Left cardiac atrium (tissue), 4 donors: ENCODE data around the gene ANKUB1. TPM values are rescaled to one million over a fixed set of nuclear protein-coding genes. Genes with fewer than 3 reads are reported as not detected.

Experiments
- ATAC-seq, 2 donors: fragments of 200-7000 bp; cut with Tn5 transposase; one replicate each; pipeline ENCODE4 v1.9.1; 2020; ENCODE audit warnings: mild to moderate bottlenecking in 2 of 2, moderate library complexity in 2 of 2
- DNase-seq: peaks from one replicate; pipeline ENCODE4 v3.0.0-alpha.2; 2020
- intact Hi-C, 2 donors: fragments of 100-400 bp; cut with DNase I; formaldehyde crosslinking; loops; one replicate each; pipeline versions ENCODE4 v1.14.1 to v1.15.1; 2022 to 2023
- total RNA-seq, 2 donors: library from RNA; stranded (reverse); fragmentation: NEBNext Ultra II Directional; extraction: Animal tissue kit (Norgen Biotek cat#: 25700); gene quantifications; one replicate each; pipeline ENCODE4 v1.2.1, GENCODE V29; 2021
- donor health status: DM: no; HTN: yes; CAD: no.
- donor health status: DM: no; HTN: yes; CAD: no; lungs with severe emphysema.
- donor health status: DM: yes; HTN: yes; CAD: no.
- donor health status: Dilated cardiomyopathy.

The ANKUB1 gene
- total RNA-seq, 2 donors from 2014 or later = not detected

DNA sequence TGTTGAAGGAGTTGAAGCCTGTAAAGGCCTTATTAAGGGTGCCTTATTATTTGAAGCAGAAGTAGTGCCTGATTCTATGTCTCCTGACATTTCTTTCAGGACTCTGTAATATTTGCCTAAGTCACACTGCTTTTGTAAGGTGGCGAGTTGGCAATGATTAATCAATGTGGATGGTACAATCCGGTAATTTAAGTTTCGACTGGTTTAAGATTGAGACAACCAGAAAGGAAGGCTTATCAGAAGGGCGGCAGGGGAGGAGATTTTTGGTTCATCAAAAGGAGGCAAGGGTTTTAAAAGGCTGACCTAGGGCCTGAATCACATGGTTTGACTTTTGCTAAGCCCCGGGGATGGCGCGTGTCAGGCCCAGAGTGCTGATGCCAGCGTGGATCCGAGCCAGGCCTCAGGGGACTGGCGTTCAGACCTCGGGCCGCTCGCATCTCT lies 19.8 kb upstream of the ANKUB1 start:
- DNase-seq (no peak), ATAC-seq (no peak)
- intact Hi-C loops = no loop called here

DNA sequence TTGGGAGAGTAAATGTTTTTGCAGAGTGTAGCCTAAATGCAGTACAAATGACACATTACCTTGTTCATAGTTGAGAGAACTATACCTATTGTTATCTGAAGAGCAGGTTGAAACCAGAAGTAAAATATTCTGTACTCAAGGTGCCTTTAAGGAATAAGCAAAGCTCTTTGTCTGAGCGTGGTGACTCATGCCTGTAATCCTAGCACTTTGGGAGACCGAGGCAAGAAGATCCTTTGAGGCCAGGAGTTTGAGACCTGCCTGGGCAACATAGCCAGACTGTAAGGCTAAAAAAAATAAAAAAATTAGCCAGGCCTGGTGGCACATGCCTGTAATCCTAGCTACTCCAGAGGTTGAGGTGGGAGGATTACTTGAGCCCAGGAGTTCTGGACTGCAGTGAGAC lies 18.5 kb upstream of the ANKUB1 start:
- no peak for DNase-seq
- no peak for ATAC-seq
- intact Hi-C loops = no loop called here

- no peak for DNase-seq
- intact Hi-C loops = loop anchor here in 1 of 2 donors (2.0 kb wide), 1 partner anchor 57 kb away; the partner anchor contains the start of gene COMMD2
- no peak for ATAC-seq
These were observed 17.3 kb upstream of the ANKUB1 start for GRCh38 chr3:149809699-149810098.

DNA sequence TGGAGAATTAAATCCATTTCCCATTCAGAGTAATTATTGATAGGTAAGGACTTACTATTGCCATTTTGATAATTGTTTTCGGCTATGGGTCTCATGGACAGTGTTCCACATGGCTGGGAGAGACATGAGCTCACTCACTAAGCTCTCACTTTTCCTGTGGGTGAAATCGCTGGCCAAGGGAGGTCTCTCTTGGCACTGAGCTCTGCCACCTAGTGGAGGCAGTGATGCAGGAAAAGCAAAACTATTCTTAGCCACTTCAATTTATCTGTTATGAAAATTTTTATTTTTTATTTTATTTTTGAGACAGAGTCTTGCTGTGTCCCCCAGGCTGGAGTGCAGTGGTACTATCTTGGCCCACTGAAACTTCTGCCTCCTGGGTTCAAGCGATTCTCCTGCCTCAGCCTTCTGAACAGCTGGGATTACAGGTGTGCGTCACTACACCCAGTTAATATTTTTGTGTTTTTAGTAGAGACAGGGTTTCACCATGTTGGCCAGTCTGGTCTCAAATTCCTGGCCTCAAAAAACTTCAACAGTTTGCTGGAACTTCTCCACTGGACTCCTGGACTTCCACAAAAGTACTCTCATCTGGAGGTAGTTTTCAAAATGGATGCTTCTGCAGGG lies 16.0 kb upstream of the ANKUB1 start:
- DNase-seq (peak; percentile 69), ATAC-seq (peak in 1 of 2 donors; percentile 13)
- intact Hi-C loops = loop anchor here in 1 of 2 donors (2.0 kb wide), 1 partner anchor 56 kb away; the partner anchor contains the start of gene COMMD2

- ATAC-seq = no peak
- intact Hi-C loops = no loop called here
- DNase-seq = no peak
These were observed 13.9 kb upstream of the ANKUB1 start for GRCh38 chr3:149806171-149806778.

GRCh38 chr3:149801639-149802038 lies 9.3 kb upstream of the ANKUB1 start:
- ATAC-seq (no peak), DNase-seq (no peak)
- intact Hi-C loops = no loop called here

DNA sequence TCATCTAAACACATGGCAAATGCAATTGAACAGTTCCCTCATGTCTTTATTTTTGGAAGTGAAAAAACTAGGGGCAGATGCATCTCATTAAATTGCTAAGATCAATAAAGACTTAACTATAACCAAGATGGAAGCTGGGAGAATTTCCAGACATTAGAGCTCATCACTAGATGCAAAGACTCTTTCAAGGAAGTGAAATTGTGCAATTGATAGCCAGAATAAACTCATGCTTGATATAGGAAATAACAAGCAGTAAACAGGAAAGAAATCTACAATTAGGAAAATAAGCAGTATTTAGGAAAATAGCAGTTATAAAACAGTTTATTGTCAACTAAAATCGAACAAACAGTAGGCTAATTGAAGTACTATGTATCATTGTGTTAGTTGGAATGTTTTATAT lies 8.8 kb upstream of the ANKUB1 start:
- ATAC-seq (no peak), DNase-seq (no peak)
- intact Hi-C loops = no loop called here

DNA sequence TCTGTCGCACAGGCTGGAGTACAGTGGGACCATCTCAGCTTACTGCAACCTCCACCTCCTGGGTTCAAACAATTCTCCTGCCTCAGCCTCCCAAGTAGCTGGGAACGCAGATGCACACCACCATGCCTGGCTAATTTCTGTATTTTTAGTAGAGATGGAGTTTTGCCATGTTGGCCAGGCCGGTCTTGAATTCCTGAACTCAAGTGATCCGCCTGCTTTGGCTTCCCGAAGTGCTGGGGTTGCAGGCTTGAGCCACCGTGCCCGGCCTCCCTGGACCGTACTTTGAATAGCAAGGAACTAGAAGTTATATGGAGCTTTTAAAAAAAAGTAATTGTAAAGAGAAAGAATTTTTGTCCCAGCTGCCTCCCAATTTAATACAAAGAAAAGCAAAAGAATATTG lies 8.3 kb upstream of the ANKUB1 start:
- no peak for DNase-seq
- intact Hi-C loops = no loop called here
- no peak for ATAC-seq

DNA sequence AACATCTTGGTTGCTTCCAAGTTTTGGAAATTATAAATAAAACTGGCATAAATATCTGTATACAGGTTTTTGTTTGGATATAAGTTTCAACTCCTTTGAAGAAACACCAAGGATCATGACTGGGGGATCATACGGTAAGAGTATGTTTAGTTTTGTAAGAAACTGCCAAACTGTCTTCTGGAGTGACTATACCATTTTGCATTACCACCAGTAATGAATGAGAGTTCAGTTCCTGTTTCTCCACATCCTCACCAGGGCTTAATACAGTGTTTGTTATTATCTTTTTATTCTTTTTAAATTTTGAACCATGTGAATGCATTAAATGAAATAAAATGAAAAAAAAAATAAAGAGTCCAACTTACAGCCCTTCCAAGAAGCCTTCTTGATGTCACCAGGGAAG lies 3.7 kb upstream of the ANKUB1 start:
- intact Hi-C loops = no loop called here
- DNase-seq = no peak
- no peak for ATAC-seq

DNA sequence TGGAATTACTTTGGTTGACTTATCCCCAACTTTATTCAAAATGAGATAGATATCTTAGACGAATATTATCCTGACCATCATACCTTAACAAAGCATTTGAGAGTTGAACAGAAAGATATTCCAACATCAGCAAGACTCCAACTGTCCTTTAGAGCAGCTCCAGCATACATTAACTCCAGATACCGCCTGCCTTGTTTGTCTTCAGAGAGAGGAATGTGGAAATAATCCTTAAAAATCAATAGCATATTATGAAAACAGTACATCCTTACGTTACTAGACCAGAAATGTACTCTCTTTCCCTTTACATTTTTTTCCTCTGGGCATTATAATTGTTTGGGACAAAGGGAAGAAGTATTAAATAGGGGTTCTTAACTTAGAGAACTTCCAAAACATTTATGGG lies 1.7 kb downstream of the ANKUB1 start:
- intact Hi-C loops = no loop called here
- no peak for ATAC-seq
- DNase-seq = no peak

DNA sequence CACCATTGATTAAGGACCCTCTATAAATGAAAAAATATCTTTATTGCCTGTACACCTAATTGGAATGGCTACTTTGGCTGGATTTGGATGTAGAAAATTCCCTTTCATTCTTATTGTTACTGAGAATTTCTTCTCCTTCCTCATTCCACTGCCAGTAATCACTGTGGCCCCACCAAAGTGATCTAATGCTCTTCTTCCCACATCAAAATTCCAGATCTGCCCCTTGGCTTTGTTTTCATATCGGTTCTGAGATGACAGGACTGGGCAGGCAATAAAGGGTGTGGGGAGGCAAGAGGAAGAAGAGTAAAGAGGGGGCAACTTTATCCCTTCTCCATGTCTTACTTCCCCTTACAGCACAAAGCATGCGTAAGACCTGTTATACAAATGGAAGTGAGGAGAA lies 2.1 kb downstream of the ANKUB1 start:
- DNase-seq (no peak), ATAC-seq (no peak)
- intact Hi-C loops = no loop called here

DNA sequence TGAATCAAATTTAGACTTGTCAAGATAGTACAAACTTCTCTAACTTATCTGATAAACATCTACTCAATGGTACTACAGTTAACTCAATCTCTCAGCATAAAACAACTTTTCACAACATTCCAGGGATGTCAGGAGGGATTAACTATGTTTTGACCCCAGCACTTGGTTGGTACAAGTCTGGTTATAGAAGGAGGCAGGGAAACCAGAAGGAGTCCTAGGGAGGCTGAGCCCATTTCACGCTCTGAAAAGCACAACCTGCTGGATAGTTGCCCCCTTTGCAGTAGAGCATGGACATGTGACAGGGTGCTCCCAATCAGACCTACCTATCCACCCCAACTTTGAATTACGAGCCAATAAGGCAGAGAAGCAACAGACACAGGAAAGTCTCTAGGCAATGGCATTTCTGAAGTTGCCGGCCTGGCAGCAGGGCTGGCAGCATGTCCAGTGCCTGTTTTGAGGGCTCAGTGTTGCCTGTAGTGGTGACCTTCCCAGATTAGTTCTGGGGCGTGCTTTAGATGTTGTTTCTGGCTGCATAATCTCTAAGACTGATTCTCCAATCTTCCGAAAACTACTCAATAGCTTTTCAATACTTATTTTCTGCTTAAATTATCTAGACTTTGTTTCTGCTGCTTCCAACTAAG lies 8.2 kb downstream of the ANKUB1 start:
- ATAC-seq (no peak), DNase-seq (no peak)
- intact Hi-C loops = no loop called here

DNA sequence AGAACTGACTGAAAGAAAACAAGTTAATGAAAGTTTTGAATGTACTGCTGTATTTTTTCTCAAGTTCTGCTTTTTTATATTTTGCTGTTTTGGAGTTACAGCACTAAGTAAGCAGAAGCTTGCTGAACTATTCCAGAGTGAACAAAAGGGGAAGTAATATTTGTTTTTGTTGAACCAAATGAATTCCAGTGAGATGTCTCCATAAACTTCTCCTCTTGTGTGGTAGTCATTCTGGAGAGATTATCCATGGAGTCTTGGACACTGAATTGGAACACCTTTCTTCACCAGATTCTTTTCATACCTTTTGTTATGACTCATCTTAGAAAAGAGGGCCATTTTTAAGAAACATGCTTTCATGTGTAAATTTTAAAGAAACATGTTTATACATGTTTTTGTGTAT lies 8.8 kb downstream of the ANKUB1 start:
- DNase-seq (no peak), ATAC-seq (peak in 1 of 2 donors; percentile 47)
- intact Hi-C loops = no loop called here

DNA sequence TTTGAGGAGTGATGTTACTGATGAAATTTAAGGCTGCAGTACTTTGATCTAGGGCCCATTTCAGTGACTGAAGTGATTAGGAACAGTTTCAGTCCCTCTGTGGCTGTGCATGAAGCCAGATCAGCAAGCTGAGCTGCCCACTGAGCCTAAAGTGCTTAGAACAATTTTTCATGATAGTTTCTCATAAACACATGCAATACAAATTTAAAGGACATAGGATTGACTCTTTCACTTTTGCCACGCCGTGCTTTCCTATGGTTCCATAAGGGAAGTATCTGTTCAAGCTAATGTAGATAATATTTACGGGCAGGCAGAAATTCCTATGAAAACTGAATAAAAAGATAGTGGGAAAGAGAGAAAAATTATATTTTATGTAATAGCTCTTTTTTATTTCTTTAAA lies 10.6 kb downstream of the ANKUB1 start:
- intact Hi-C loops = no loop called here
- ATAC-seq (no peak), DNase-seq (no peak)

- DNase-seq (peak; percentile 18), ATAC-seq (no peak)
- intact Hi-C loops = no loop called here
These were observed 11.1 kb downstream of the ANKUB1 start for GRCh38 chr3:149781211-149781610.

- ATAC-seq (no peak), DNase-seq (no peak)
- intact Hi-C loops = loop anchor here in 1 of 2 donors (10.0 kb wide), 1 partner anchor 283 kb away; no protein-coding TSS in a partner anchor
These were observed 14.7 kb downstream of the ANKUB1 start for GRCh38 chr3:149777414-149778214.

GRCh38 chr3:149776170-149776569 lies 16.2 kb downstream of the ANKUB1 start:
- intact Hi-C loops = loop anchor here in 1 of 2 donors (10.0 kb wide), 1 partner anchor 281 kb away; no protein-coding TSS in a partner anchor
- ATAC-seq (no peak), DNase-seq (no peak)

- ATAC-seq = no peak
- intact Hi-C loops = loop anchor here (5.0 to 10.0 kb wide), 2 partner anchors 278 to 281 kb away; no protein-coding TSS in a partner anchor
These were observed 19.5 kb downstream of the ANKUB1 start for GRCh38 chr3:149772861-149773260.

GRCh38 chr3:149771652-149772271 lies 20.6 kb downstream of the ANKUB1 start:
- intact Hi-C loops = loop anchor here (5.0 to 10.0 kb wide), 2 partner anchors 277 to 279 kb away; no protein-coding TSS in a partner anchor
- DNase-seq = peak; percentile 53
- peak in 1 of 2 donors; percentile 62 for ATAC-seq

More at GRCh38 chr3:149772861-149773260, 19.5 kb downstream of the ANKUB1 start:
- no peak for DNase-seq
